ACC112 (cell line): ENCODE data around the gene PTPN9.
A peak's percentile ranks its signal among the peaks of the same experiment; 100 is the strongest.
"Not testable (repeated sequence)": the region's sequence is repeated elsewhere in the genome, so short reads cannot be mapped to it uniquely, and the experiment has no call there.

Source experiments
- H2AFZ ChIP-seq: fragments of 200-600 bp; sonication (generic); one replicate; pipeline ENCODE4 v1.6.0; 2017; ENCODE audit warnings: antibody characterized with exemption, low read length; ENCODE audit not compliant: unreplicated experiment
- H3K27ac ChIP-seq: fragments of 200-600 bp; sonication (generic); 2 replicates; pipeline ENCODE4 v1.5.1; 2014; ENCODE audit warnings: low read depth, mild to moderate bottlenecking, antibody characterized with exemption, low read length, moderate library complexity
- H3K27me3 ChIP-seq: fragments of 200-600 bp; sonication (generic); 2 replicates; pipeline ENCODE4 v1.6.1; 2014; ENCODE audit warnings: mild to moderate bottlenecking, antibody characterized with exemption, low read length, moderate library complexity, mixed read lengths; ENCODE audit not compliant: insufficient read depth
- H3K36me3 ChIP-seq: fragments of 200-600 bp; sonication (generic); 2 replicates; pipeline ENCODE4 v1.6.1; 2016; ENCODE audit warnings: mild to moderate bottlenecking, antibody characterized with exemption, low read length, moderate library complexity, mixed read lengths; ENCODE audit not compliant: insufficient read depth
- H3K4me1 ChIP-seq: fragments of 200-600 bp; sonication (generic); one replicate; pipeline ENCODE4 v1.6.1; 2016; ENCODE audit warnings: low read length, mixed read lengths; ENCODE audit not compliant: insufficient read depth, unreplicated experiment, control insufficient read depth
- H3K4me3 ChIP-seq: fragments of 200-600 bp; sonication (generic); 2 replicates; pipeline ENCODE4 v1.5.1; 2014; ENCODE audit warnings: mild to moderate bottlenecking, low read depth, low read length
- H3K79me2 ChIP-seq: fragments of 200-600 bp; sonication (generic); one replicate; pipeline ENCODE4 v1.6.0; 2016; ENCODE audit warnings: low read length; ENCODE audit not compliant: control insufficient read depth, unreplicated experiment, insufficient read depth

PTPN9 gene

GRCh38 chr15:75477094-75477493 lies 102.0 kb downstream of the PTPN9 start:
- H3K36me3 ChIP-seq = peaks cover 17% of the 10 kb centered on the region
- not testable (repeated sequence) for H3K4me3 ChIP-seq, H3K79me2 ChIP-seq, H2AFZ ChIP-seq, H3K27ac ChIP-seq, H3K27me3 ChIP-seq, H3K4me1 ChIP-seq

GRCh38 chr15:75468913-75469598 lies 110.1 kb downstream of the PTPN9 start:
- Histone ChIP-seq H3K79me2 (no peaks in the 10 kb centered on the region), H2AFZ (no peak overlapping the region), H3K4me1 (no peaks in the 10 kb centered on the region), H3K36me3 (peaks cover 24% of the 10 kb centered on the region), H3K27ac (no peak overlapping the region), H3K4me3 (no peak overlapping the region), H3K27me3 (no peaks in the 10 kb centered on the region)

DNA sequence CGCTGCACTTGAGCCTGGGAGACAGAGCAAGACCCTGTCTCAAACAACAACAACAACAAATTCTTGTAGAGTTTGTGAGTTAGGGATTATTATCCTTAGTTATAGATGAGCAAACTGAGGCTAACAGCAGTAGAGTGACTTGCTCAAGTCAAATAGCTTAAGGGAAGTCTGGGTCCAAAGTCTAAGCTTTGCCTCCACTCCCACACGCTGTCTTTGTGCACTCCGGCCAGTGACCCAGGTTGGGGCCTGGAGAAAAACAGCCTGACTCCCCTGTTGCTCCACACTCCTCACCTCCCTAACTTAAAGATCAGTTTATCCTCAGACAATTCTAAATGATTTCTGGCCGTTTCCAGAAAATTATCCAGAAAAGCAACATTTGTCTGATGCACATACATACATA lies 118.5 kb downstream of the PTPN9 start:
- Histone ChIP-seq H3K27me3 (no peaks in the 10 kb centered on the region), H3K4me3 (no peak overlapping the region), H3K4me1 (peaks cover 10% of the 10 kb centered on the region), H3K27ac (no peak overlapping the region), H3K79me2 (no peaks in the 10 kb centered on the region), H2AFZ (no peak overlapping the region), H3K36me3 (peaks cover under 1% of the 10 kb centered on the region; the same call in 1 of the 2 replicates)

- Histone ChIP-seq H3K4me3 (no peak overlapping the region), H3K4me1 (peaks cover 10% of the 10 kb centered on the region), H2AFZ (no peak overlapping the region), H3K79me2 (no peaks in the 10 kb centered on the region), H3K27me3 (no peaks in the 10 kb centered on the region), H3K36me3 (no peaks in the 10 kb centered on the region), H3K27ac (no peak overlapping the region)
These were observed 119.5 kb downstream of the PTPN9 start for GRCh38 chr15:75459581-75459980.

DNA sequence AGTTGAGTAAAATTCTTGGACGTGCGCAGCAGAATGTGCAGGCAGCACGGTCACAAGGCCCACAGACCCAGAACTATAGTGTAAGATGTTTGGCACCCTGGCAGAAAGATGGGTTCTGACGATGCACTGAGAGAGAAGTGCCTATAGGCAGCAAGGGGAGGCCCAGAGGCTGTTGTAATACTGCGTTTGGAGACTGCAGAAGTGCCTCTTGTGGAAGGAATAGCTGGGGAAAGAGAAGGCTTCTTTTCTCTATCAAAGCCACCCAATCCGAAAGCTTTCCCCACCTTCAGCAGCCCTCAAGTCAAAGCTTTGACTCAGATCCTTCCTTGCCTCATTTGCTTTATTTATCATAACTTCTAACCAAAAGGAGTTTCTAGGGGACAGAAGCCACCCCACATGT lies 122.4 kb downstream of the PTPN9 start:
- Histone ChIP-seq H2AFZ (no peak overlapping the region), H3K4me3 (peak overlapping the region; percentile 87), H3K27me3 (no peaks in the 10 kb centered on the region), H3K27ac (peak overlapping the region; percentile 73; the same call in 1 of the 2 replicates), H3K4me1 (peaks cover 10% of the 10 kb centered on the region), H3K36me3 (no peaks in the 10 kb centered on the region), H3K79me2 (no peaks in the 10 kb centered on the region)

GRCh38 chr15:75455982-75456531 lies 123.1 kb downstream of the PTPN9 start:
- H3K36me3 ChIP-seq = no peaks in the 10 kb centered on the region
- H3K79me2 ChIP-seq = no peaks in the 10 kb centered on the region
- H3K4me1 ChIP-seq = peaks cover 10% of the 10 kb centered on the region
- peak overlapping the region; percentile 87 for H3K4me3 ChIP-seq
- peak overlapping the region; percentile 57 for H2AFZ ChIP-seq
- no peaks in the 10 kb centered on the region for H3K27me3 ChIP-seq
- peak overlapping the region; percentile 73 for H3K27ac ChIP-seq

DNA sequence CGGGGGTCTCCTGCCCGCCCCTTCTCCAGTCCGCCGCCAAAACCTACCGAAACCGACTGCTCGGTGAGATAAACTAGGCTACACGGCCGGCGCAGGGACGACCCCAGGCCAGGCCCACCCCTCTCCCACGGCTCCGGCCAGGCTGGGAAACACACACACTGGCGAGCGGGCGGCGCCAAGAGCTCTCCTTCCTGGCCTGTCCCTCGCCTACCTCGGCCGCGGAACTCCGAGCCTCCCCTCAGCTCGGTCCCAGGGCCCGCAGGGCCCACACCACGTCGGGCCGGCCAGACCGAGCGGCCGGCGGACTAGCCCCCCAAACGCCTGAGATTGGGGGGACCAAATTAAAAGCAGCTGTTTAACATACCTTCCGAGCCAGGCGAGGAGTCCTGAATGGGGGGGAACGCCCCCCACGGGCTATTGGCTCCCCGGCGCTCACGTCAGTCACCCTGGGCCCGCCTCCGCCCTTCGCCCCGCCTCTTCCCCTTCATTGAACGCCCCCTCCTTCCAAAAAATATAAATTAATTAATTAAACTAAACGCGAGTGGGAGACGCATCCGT lies 123.6 kb downstream of the PTPN9 start:
- Histone ChIP-seq H3K27me3 (no peaks in the 10 kb centered on the region), H2AFZ (peak overlapping the region; percentile 65), H3K27ac (peak overlapping the region; percentile 73), H3K79me2 (no peaks in the 10 kb centered on the region), H3K4me1 (peaks cover 10% of the 10 kb centered on the region), H3K36me3 (no peaks in the 10 kb centered on the region), H3K4me3 (peak overlapping the region; percentile 87)

- H3K27me3 ChIP-seq = no peaks in the 10 kb centered on the region
- no peaks in the 10 kb centered on the region for H3K36me3 ChIP-seq
- H3K4me3 ChIP-seq = peak overlapping the region; percentile 87
- H3K79me2 ChIP-seq = peaks cover 4% of the 10 kb centered on the region
- peak overlapping the region; percentile 81 for H2AFZ ChIP-seq
- peaks cover 13% of the 10 kb centered on the region for H3K4me1 ChIP-seq
- peak overlapping the region; percentile 73 for H3K27ac ChIP-seq
These were observed 124.4 kb downstream of the PTPN9 start for GRCh38 chr15:75454471-75455378.

DNA sequence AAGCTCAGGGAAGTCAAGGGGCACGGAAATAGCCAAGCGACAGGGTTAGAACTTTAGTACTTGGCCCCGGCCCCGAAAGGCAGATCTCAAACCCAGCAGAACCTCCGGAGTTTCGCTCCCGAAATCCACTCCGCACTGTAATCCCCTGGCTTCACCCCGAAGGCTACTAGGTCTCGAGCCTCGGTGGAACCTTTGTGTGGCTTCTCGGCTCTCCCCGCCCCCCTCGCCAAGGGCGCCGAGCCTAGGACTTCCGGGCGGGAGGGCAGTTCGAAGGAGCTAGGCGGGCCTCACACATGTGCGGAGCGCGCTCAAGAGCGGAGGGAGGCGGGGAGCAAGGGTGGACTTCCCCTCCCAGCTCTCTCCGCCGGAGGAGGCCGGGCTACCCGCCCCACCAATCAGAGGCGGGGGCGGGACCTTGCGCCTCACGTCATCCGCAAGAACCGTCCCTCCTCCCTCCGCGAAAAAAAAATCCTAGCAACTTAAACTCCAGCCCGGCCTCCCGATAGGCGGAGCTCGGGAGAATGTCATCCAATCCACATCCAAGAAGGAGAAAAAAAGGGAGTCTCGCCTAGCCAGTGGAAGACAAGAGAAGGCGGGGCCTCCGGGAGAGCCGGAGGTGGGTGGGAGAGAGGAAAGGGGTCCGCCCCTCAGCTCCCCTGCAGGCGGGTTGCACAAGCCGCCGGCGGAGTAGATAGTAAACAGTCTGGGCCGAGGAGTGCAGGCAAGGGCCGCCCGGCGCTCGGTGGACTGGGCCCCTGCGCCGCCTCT lies 125.2 kb downstream of the PTPN9 start:
- peaks cover 20% of the 10 kb centered on the region for H3K4me1 ChIP-seq
- H3K36me3 ChIP-seq = no peaks in the 10 kb centered on the region
- H3K27me3 ChIP-seq = no peaks in the 10 kb centered on the region
- H3K4me3 ChIP-seq = peak overlapping the region; percentile 87
- H3K79me2 ChIP-seq = peaks cover 12% of the 10 kb centered on the region
- H2AFZ ChIP-seq = peak overlapping the region; percentile 81
- peak overlapping the region; percentile 84 for H3K27ac ChIP-seq
